Panc1 (cell line): ENCODE data around the gene ADGRV1. TPM values are rescaled to one million over a fixed set of nuclear protein-coding genes. Genes with fewer than 3 reads are reported as not detected.

ENCODE experiments used
- ATAC-seq: fragments of 200-7000 bp; cut with Tn5 transposase; 2 replicates; pipeline ENCODE4 v1.9.1; 2020; ENCODE audit warnings: mild to moderate bottlenecking, moderate library complexity
- BruUV-seq: library from RNA; stranded (reverse); fragments of 400-500 nt; replicated peaks from 2 replicates; lab custom pipeline; 2021; lab: Mats Ljungman, UMichigan
- CTCF ChIA-PET: fragments of 300-600 bp; sonication (Branson Sonifier 250); formaldehyde crosslinking; loops from one replicate; lab custom pipeline; 2022; ENCODE audit warnings: antibody characterized with exemption; lab: Charles Lee
- POLR2A ChIA-PET: fragments of 300-600 bp; sonication (Branson Sonifier 250); formaldehyde crosslinking; loops from one replicate; lab custom pipeline; 2022; ENCODE audit warnings: antibody characterized with exemption; lab: Charles Lee
- DNase-seq: peaks from one replicate; pipeline ENCODE4 v3.0.0-alpha.2; 2010; ENCODE audit warnings: low read depth, low spot score
- H3K27ac ChIP-seq: 2 replicates; pipeline ENCODE4 v1.5.1; 2011; ENCODE audit warnings: mild to moderate bottlenecking, low read length, inconsistent platforms
- H3K27me3 ChIP-seq: fragments of 200-500 bp; sonication (Bioruptor generic); 2 replicates; pipeline ENCODE4 v1.6.0; 2014; ENCODE audit warnings: low read length, inconsistent platforms; ENCODE audit not compliant: control insufficient read depth, insufficient read depth
- H3K36me3 ChIP-seq: fragments of 200-500 bp; sonication (Bioruptor generic); 2 replicates; pipeline ENCODE4 v1.5.1; 2014; ENCODE audit warnings: inconsistent platforms, mild to moderate bottlenecking, low read length, moderate library complexity; ENCODE audit not compliant: control insufficient read depth, insufficient read depth
- H3K4me1 ChIP-seq: 2 replicates; pipeline ENCODE4 v1.5.1; 2011; ENCODE audit warnings: inconsistent platforms, mild to moderate bottlenecking, low read length, moderate library complexity; ENCODE audit not compliant: control insufficient read depth, insufficient read depth
- H3K4me3 ChIP-seq, 2 experiments: 2 replicates each; pipeline ENCODE4 v1.5.1; 2011 to 2012; ENCODE audit warnings: low read depth in 2 of 2, low read length in 2 of 2, mild to moderate bottlenecking in 2 of 2, inconsistent platforms in 1 of 2, moderate library complexity in 1 of 2
- H3K9me3 ChIP-seq: fragments of 200-500 bp; sonication (Bioruptor generic); 2 replicates; pipeline ENCODE4 v1.5.1; 2014; ENCODE audit warnings: low read depth, mild to moderate bottlenecking, inconsistent platforms, low read length, moderate library complexity; ENCODE audit not compliant: control insufficient read depth, insufficient read depth
- CTCF ChIP-seq: fragments of 450-650 bp; IDR thresholded peaks from 2 replicates; pipeline ENCODE4 v1.5.1; 2017; ENCODE audit warnings: mild to moderate bottlenecking
- POLR2AphosphoS5 ChIP-seq: IDR thresholded peaks from 2 replicates; pipeline ENCODE4 v1.6.1; 2012; ENCODE audit warnings: mild to moderate bottlenecking, low read depth, low read length, moderate library complexity
- REST ChIP-seq, 2 experiments: IDR thresholded peaks; 2 replicates each; pipeline ENCODE4 v1.6.1; 2011 to 2012; ENCODE audit warnings: low read depth in 2 of 2, control low read depth in 1 of 2, low read length in 1 of 2, mild to moderate bottlenecking in 1 of 2, moderate library complexity in 1 of 2; ENCODE audit not compliant: insufficient read depth in 1 of 2
- SIN3A ChIP-seq: IDR thresholded peaks from 2 replicates; pipeline ENCODE4 v1.6.1; 2012; ENCODE audit warnings: low read depth, mild to moderate bottlenecking, low read length, moderate library complexity, borderline replicate concordance; ENCODE audit not compliant: insufficient read depth
- TCF7L2 ChIP-seq: IDR thresholded peaks from 2 replicates; pipeline ENCODE4 v1.6.1; 2011; ENCODE audit warnings: mild to moderate bottlenecking, low read depth, low read length, inconsistent platforms
- in situ Hi-C: cut with HindIII; loops from 2 replicates; pipeline ENCODE4 v1.10.0; 2016; ENCODE audit warnings: low sequenced_read_pairs, low pct_unique_long_range_greater_than_20kb
- intact Hi-C: fragments of 100-400 bp; cut with micrococcal nuclease; formaldehyde crosslinking; loops from one replicate; pipeline ENCODE4 v1.10.0; 2022; ENCODE audit not compliant: unreplicated experiment
- total RNA-seq: library from RNA; stranded (reverse); gene quantifications from one replicate; pipeline ENCODE4 v1.2.1, GENCODE V29; 2021; ENCODE audit not compliant: unreplicated experiment

The ADGRV1 gene
- total RNA-seq, 1 experiment from 2014 or later, result 0.49 TPM

- no TSS peak for BruUV-seq
- ChIA-PET CTCF (no interaction called here), POLR2A (no interaction called here)
- no peak overlapping the region for H3K27ac ChIP-seq
- intact Hi-C loops (no loop called here), in situ Hi-C loops (no loop called here)
- no peak for TF ChIP-seq CTCF
- no peak for TF ChIP-seq SIN3A
- no peak for TF ChIP-seq REST (IDR thresholded peaks at IDR 0.05; ENCODE audit: insufficient read depth in 1 of 2, low read depth in 2 of 2, low read length in 1 of 2)
- no peak for TF ChIP-seq POLR2AphosphoS5
- TF ChIP-seq TCF7L2, result no peak
- peak; percentile 58; the same call in 1 of the 2 replicates for ATAC-seq
- no peaks in the 10 kb centered on the region for H3K27me3 ChIP-seq
- DNase-seq, result no peak
- no peak overlapping the region for H3K4me3 ChIP-seq
- H3K9me3 ChIP-seq, result no peaks in the 10 kb centered on the region
- H3K4me1 ChIP-seq, result peaks cover 3% of the 10 kb centered on the region; the same call in 1 of the 2 replicates
- no peaks in the 10 kb centered on the region; the same call in 1 of the 2 replicates for H3K36me3 ChIP-seq
Measured at GRCh38 chr5:91190314-91190690, 631.7 kb downstream of the ADGRV1 start.

- H3K9me3 ChIP-seq, result no peaks in the 10 kb centered on the region
- in situ Hi-C loops (no loop called here), intact Hi-C loops (no loop called here)
- no peak overlapping the region for H3K4me3 ChIP-seq
- no peak overlapping the region for H3K27ac ChIP-seq
- peaks cover 3% of the 10 kb centered on the region; the same call in 1 of the 2 replicates for H3K4me1 ChIP-seq
- ATAC-seq (no peak), DNase-seq (no peak)
- CTCF ChIA-PET, result no interaction called here
- TF ChIP-seq TCF7L2 (no peak), SIN3A (no peak), REST (IDR thresholded peaks at IDR 0.05; ENCODE audit: insufficient read depth in 1 of 2, low read depth in 2 of 2, low read length in 1 of 2) (no peak), CTCF (no peak), POLR2AphosphoS5 (no peak)
- H3K27me3 ChIP-seq, result no peaks in the 10 kb centered on the region
- POLR2A ChIA-PET, result no interaction called here
- no TSS peak for BruUV-seq
- no peaks in the 10 kb centered on the region for H3K36me3 ChIP-seq
Measured at GRCh38 chr5:91194824-91195381, 636.3 kb downstream of the ADGRV1 start.
